Measurements from ENCODE around the gene ENAH.
"Not testable (repeated sequence)": the region's sequence is repeated elsewhere in the genome, so short reads cannot be mapped to it uniquely, and the experiment has no call there.

ENAH gene

GRCh38 chr1:225511828-225512381 is 141.0 kb downstream of the ENAH start:
- H3K9me3 ChIP-seq (ENCODE audit: control insufficient read depth, low read length), result no peaks in the 10 kb centered on the region
- peaks cover 25% of the 10 kb centered on the region for H3K4me1 ChIP-seq (ENCODE audit: control insufficient read depth, insufficient read depth, low read length, poor library complexity, severe bottlenecking)
- peaks cover 46% of the 10 kb centered on the region for H3K36me3 ChIP-seq (ENCODE audit: control insufficient read depth, insufficient read depth, low read length)
- H3K27ac ChIP-seq (ENCODE audit: low read depth, low read length, severe bottlenecking), result no peak overlapping the region
- no peak overlapping the region for H3K4me3 ChIP-seq (ENCODE audit: extremely low read depth, insufficient read depth, low read length, poor library complexity, severe bottlenecking)
- WGBS, 2 experiments (ENCODE audit: insufficient coverage in 2 of 2), result 97 to 100% methylated on average over 2 of the region's 4 CpGs

GRCh38 chr1:225510740-225511139 is 142.2 kb downstream of the ENAH start:
- H3K4me3 ChIP-seq (ENCODE audit: extremely low read depth, insufficient read depth, low read length, poor library complexity, severe bottlenecking); H3K27ac ChIP-seq (ENCODE audit: low read depth, low read length, severe bottlenecking); H3K9me3 ChIP-seq (ENCODE audit: control insufficient read depth, low read length): not testable (repeated sequence)
- H3K36me3 ChIP-seq (ENCODE audit: control insufficient read depth, insufficient read depth, low read length), result peaks cover 46% of the 10 kb centered on the region
- 100% methylated on average over 1 of the region's 2 CpGs for WGBS, 2 experiments (ENCODE audit: insufficient coverage in 2 of 2)
- peaks cover 25% of the 10 kb centered on the region for H3K4me1 ChIP-seq (ENCODE audit: control insufficient read depth, insufficient read depth, low read length, poor library complexity, severe bottlenecking)

- no peaks in the 10 kb centered on the region for H3K9me3 ChIP-seq (ENCODE audit: control insufficient read depth, low read length)
- peaks cover 21% of the 10 kb centered on the region for H3K4me1 ChIP-seq (ENCODE audit: control insufficient read depth, insufficient read depth, low read length, poor library complexity, severe bottlenecking)
- peaks cover 46% of the 10 kb centered on the region for H3K36me3 ChIP-seq (ENCODE audit: control insufficient read depth, insufficient read depth, low read length)
- peak overlapping the region; percentile 95 for H3K27ac ChIP-seq (ENCODE audit: low read depth, low read length, severe bottlenecking)
- H3K4me3 ChIP-seq (ENCODE audit: extremely low read depth, insufficient read depth, low read length, poor library complexity, severe bottlenecking), result no peak overlapping the region
- WGBS, 2 experiments (ENCODE audit: insufficient coverage in 2 of 2), result 100% methylated on average over 1 to 2 of the region's 3 CpGs
Observed at GRCh38 chr1:225509770-225510169, 143.2 kb downstream of the ENAH start.

GRCh38 chr1:225509376-225509707 is 143.6 kb downstream of the ENAH start:
- Histone ChIP-seq H3K27ac (ENCODE audit: low read depth, low read length, severe bottlenecking) (peak overlapping the region; percentile 95), H3K36me3 (ENCODE audit: control insufficient read depth, insufficient read depth, low read length) (peaks cover 46% of the 10 kb centered on the region), H3K4me1 (ENCODE audit: control insufficient read depth, insufficient read depth, low read length, poor library complexity, severe bottlenecking) (peaks cover 21% of the 10 kb centered on the region), H3K4me3 (ENCODE audit: extremely low read depth, insufficient read depth, low read length, poor library complexity, severe bottlenecking) (no peak overlapping the region), H3K9me3 (ENCODE audit: control insufficient read depth, low read length) (no peaks in the 10 kb centered on the region)
- 69% methylated on average over 2 of the region's 2 CpGs; no CpG with 5 or more reads in 1 of the 2 experiments for WGBS, 2 experiments (ENCODE audit: insufficient coverage in 2 of 2)

- Histone ChIP-seq H3K4me3 (ENCODE audit: extremely low read depth, insufficient read depth, low read length, poor library complexity, severe bottlenecking) (no peak overlapping the region), H3K9me3 (ENCODE audit: control insufficient read depth, low read length) (no peaks in the 10 kb centered on the region), H3K36me3 (ENCODE audit: control insufficient read depth, insufficient read depth, low read length) (peaks cover 44% of the 10 kb centered on the region), H3K4me1 (ENCODE audit: control insufficient read depth, insufficient read depth, low read length, poor library complexity, severe bottlenecking) (peaks cover 21% of the 10 kb centered on the region), H3K27ac (ENCODE audit: low read depth, low read length, severe bottlenecking) (peak overlapping the region; percentile 95)
- 78 to 80% methylated on average over 8 of the region's 12 CpGs for WGBS, 2 experiments (ENCODE audit: insufficient coverage in 2 of 2)
Observed at GRCh38 chr1:225508538-225509375, 144.2 kb downstream of the ENAH start.

GRCh38 chr1:225506727-225507126 is 146.2 kb downstream of the ENAH start:
- no peak overlapping the region for H3K27ac ChIP-seq (ENCODE audit: low read depth, low read length, severe bottlenecking)

GRCh38 chr1:225504776-225505175 is 148.1 kb downstream of the ENAH start:
- WGBS, 2 experiments (ENCODE audit: insufficient coverage in 2 of 2), result 100% methylated on average over 1 of the region's 2 CpGs
- Histone ChIP-seq H3K4me1 (ENCODE audit: control insufficient read depth, insufficient read depth, low read length, poor library complexity, severe bottlenecking) (peaks cover 12% of the 10 kb centered on the region), H3K27ac (ENCODE audit: low read depth, low read length, severe bottlenecking) (no peak overlapping the region), H3K4me3 (ENCODE audit: extremely low read depth, insufficient read depth, low read length, poor library complexity, severe bottlenecking) (no peak overlapping the region), H3K36me3 (ENCODE audit: control insufficient read depth, insufficient read depth, low read length) (peaks cover 31% of the 10 kb centered on the region), H3K9me3 (ENCODE audit: control insufficient read depth, low read length) (no peaks in the 10 kb centered on the region)

More at GRCh38 chr1:225506727-225507126, 146.2 kb downstream of the ENAH start:
- Histone ChIP-seq H3K4me3 (ENCODE audit: extremely low read depth, insufficient read depth, low read length, poor library complexity, severe bottlenecking) (no peak overlapping the region), H3K9me3 (ENCODE audit: control insufficient read depth, low read length) (no peaks in the 10 kb centered on the region), H3K4me1 (ENCODE audit: control insufficient read depth, insufficient read depth, low read length, poor library complexity, severe bottlenecking) (peaks cover 21% of the 10 kb centered on the region), H3K36me3 (ENCODE audit: control insufficient read depth, insufficient read depth, low read length) (peaks cover 26% of the 10 kb centered on the region)
- WGBS, 2 experiments (ENCODE audit: insufficient coverage in 2 of 2), result no CpG with 5 or more reads among the region's 1 CpG

- peaks cover 54% of the 10 kb centered on the region for H3K36me3 ChIP-seq (ENCODE audit: control insufficient read depth, insufficient read depth, low read length)
- H3K27ac ChIP-seq (ENCODE audit: low read depth, low read length, severe bottlenecking), result no peak overlapping the region
- H3K9me3 ChIP-seq (ENCODE audit: control insufficient read depth, low read length), result no peaks in the 10 kb centered on the region
- WGBS, 2 experiments (ENCODE audit: insufficient coverage in 2 of 2), result 80 to 100% methylated on average over 1 of the region's 4 CpGs
- H3K4me3 ChIP-seq (ENCODE audit: extremely low read depth, insufficient read depth, low read length, poor library complexity, severe bottlenecking), result no peak overlapping the region
- H3K4me1 ChIP-seq (ENCODE audit: control insufficient read depth, insufficient read depth, low read length, poor library complexity, severe bottlenecking), result no peaks in the 10 kb centered on the region
Observed at GRCh38 chr1:225500624-225501192, 152.2 kb downstream of the ENAH start.

- Histone ChIP-seq H3K36me3 (ENCODE audit: control insufficient read depth, insufficient read depth, low read length) (peaks cover 53% of the 10 kb centered on the region), H3K4me3 (ENCODE audit: extremely low read depth, insufficient read depth, low read length, poor library complexity, severe bottlenecking) (no peak overlapping the region), H3K4me1 (ENCODE audit: control insufficient read depth, insufficient read depth, low read length, poor library complexity, severe bottlenecking) (no peaks in the 10 kb centered on the region), H3K9me3 (ENCODE audit: control insufficient read depth, low read length) (no peaks in the 10 kb centered on the region), H3K27ac (ENCODE audit: low read depth, low read length, severe bottlenecking) (no peak overlapping the region)
- WGBS, 2 experiments (ENCODE audit: insufficient coverage in 2 of 2), result 93 to 100% methylated on average over 1 to 3 of the region's 4 CpGs
Observed at GRCh38 chr1:225498549-225499136, 154.3 kb downstream of the ENAH start.

- no peak overlapping the region for H3K4me3 ChIP-seq (ENCODE audit: extremely low read depth, insufficient read depth, low read length, poor library complexity, severe bottlenecking)
- H3K27ac ChIP-seq (ENCODE audit: low read depth, low read length, severe bottlenecking), result no peak overlapping the region
- peaks cover 48% of the 10 kb centered on the region for H3K36me3 ChIP-seq (ENCODE audit: control insufficient read depth, insufficient read depth, low read length)
- 100% methylated on average over 1 of the region's 7 CpGs; no CpG with 5 or more reads in 1 of the 2 experiments for WGBS, 2 experiments (ENCODE audit: insufficient coverage in 2 of 2)
- no peaks in the 10 kb centered on the region for H3K9me3 ChIP-seq (ENCODE audit: control insufficient read depth, low read length)
- no peaks in the 10 kb centered on the region for H3K4me1 ChIP-seq (ENCODE audit: control insufficient read depth, insufficient read depth, low read length, poor library complexity, severe bottlenecking)
Observed at GRCh38 chr1:225494789-225495359, 158.0 kb downstream of the ENAH start.

Data from mesodermal cell (in vitro differentiated cells).